GM23338 (cell line): ENCODE measurements around the gene ANKRD61. TPM values are rescaled to one million over a fixed set of nuclear protein-coding genes. Genes with fewer than 3 reads are reported as not detected.

Experiments used
- ATAC-seq: fragments of 200-7000 bp; cut with Tn5 transposase; 3 replicates; pipeline ENCODE4 v1.9.1; 2020
- DNase-seq: peaks from one replicate; pipeline ENCODE4 v3.0.0-alpha.2; 2015; ENCODE audit warnings: low spot score
- H2AFZ ChIP-seq: fragments of 200-600 bp; sonication (generic); 2 replicates; pipeline ENCODE4 v1.8.0; 2016; ENCODE audit warnings: antibody characterized with exemption, mild to moderate bottlenecking, moderate library complexity
- H3F3A ChIP-seq: fragments of 200-600 bp; sonication (generic); replicated peaks from 2 replicates; pipeline ENCODE4 v1.8.0; 2017; ENCODE audit warnings: antibody characterized with exemption, mixed run types, low read depth
- H3K27ac ChIP-seq: fragments of 200-600 bp; sonication (generic); 2 replicates; pipeline ENCODE4 v1.6.1; 2016; ENCODE audit warnings: low read depth
- H3K27me3 ChIP-seq: fragments of 200-600 bp; sonication (generic); 2 replicates; pipeline ENCODE4 v1.8.0; 2016; ENCODE audit warnings: mild to moderate bottlenecking, mixed run types, moderate library complexity; ENCODE audit not compliant: insufficient read depth
- H3K36me3 ChIP-seq: fragments of 200-600 bp; sonication (generic); 2 replicates; pipeline ENCODE4 v1.8.0; 2016; ENCODE audit warnings: mild to moderate bottlenecking; ENCODE audit not compliant: insufficient read depth
- H3K4me1 ChIP-seq: fragments of 200-600 bp; sonication (generic); 2 replicates; pipeline ENCODE4 v1.8.0; 2016; ENCODE audit warnings: mild to moderate bottlenecking, moderate library complexity; ENCODE audit not compliant: insufficient read depth
- H3K4me2 ChIP-seq: fragments of 200-600 bp; sonication (generic); 2 replicates; pipeline ENCODE4 v1.7.1; 2017; ENCODE audit warnings: mixed run types
- H3K4me3 ChIP-seq: fragments of 200-600 bp; sonication (generic); 2 replicates; pipeline ENCODE4 v1.6.1; 2016; ENCODE audit warnings: mixed run types
- H3K79me2 ChIP-seq: fragments of 200-600 bp; sonication (generic); replicated peaks from 2 replicates; pipeline ENCODE4 v1.8.0; 2017; ENCODE audit warnings: mild to moderate bottlenecking; ENCODE audit not compliant: insufficient read depth
- H3K9me2 ChIP-seq: fragments of 200-600 bp; sonication (generic); 2 replicates; pipeline ENCODE4 v1.8.0; 2017; ENCODE audit not compliant: insufficient read depth
- H4K20me1 ChIP-seq: fragments of 200-600 bp; sonication (generic); replicated peaks from 2 replicates; pipeline ENCODE4 v1.8.0; 2017; ENCODE audit warnings: mild to moderate bottlenecking; ENCODE audit not compliant: insufficient read depth
- H3K27ac Mint-ChIP-seq: 2 replicates; pipeline ENCODE4 v1.8.0; 2020; ENCODE audit warnings: inconsistent platforms, mild to moderate bottlenecking, moderate library complexity, mixed read lengths
- H3K27me3 Mint-ChIP-seq: 3 replicates; pipeline ENCODE4 v1.8.0; 2022; ENCODE audit warnings: low read depth, mild to moderate bottlenecking, moderate library complexity, mixed read lengths, inconsistent platforms; ENCODE audit not compliant: insufficient read depth, poor library complexity
- H3K36me3 Mint-ChIP-seq: 3 replicates; pipeline ENCODE4 v1.8.0; 2021; ENCODE audit warnings: low read depth, mild to moderate bottlenecking, inconsistent platforms, moderate library complexity, mixed read lengths
- H3K4me1 Mint-ChIP-seq: 3 replicates; pipeline ENCODE4 v1.8.0; 2020; ENCODE audit warnings: mild to moderate bottlenecking, inconsistent platforms, mixed read lengths
- H3K4me3 Mint-ChIP-seq: 3 replicates; pipeline ENCODE4 v1.8.0; 2021; ENCODE audit warnings: moderate library complexity, mild to moderate bottlenecking, inconsistent platforms, mixed read lengths
- H3K9me3 Mint-ChIP-seq: 3 replicates; pipeline ENCODE4 v1.8.0; 2020; ENCODE audit warnings: moderate library complexity, mild to moderate bottlenecking, inconsistent platforms, mixed read lengths
- CREB1 ChIP-seq: fragments of 250-450 bp; sonication (Bioruptor Pico); IDR thresholded peaks from 2 replicates; pipeline ENCODE4 v1.5.0; 2020; ENCODE audit warnings: low read depth, mild to moderate bottlenecking, moderate library complexity
- CTCF ChIP-seq, 2 experiments: fragments of 200-600 bp in 1 of 2; sonication (generic) in 1 of 2; conservative IDR thresholded peaks; 2 replicates each; pipeline versions ENCODE4 v1.5.1 to v1.6.1; 2016 to 2017; ENCODE audit warnings: antibody characterized with exemption in 2 of 2, low read depth in 2 of 2, mild to moderate bottlenecking in 2 of 2, moderate library complexity in 1 of 2
- ETS1 ChIP-seq: IDR thresholded peaks from 2 replicates; pipeline ENCODE4 v1.6.1; 2016; ENCODE audit warnings: antibody characterized with exemption
- EZH2 ChIP-seq: fragments of 200-600 bp; sonication (generic); IDR thresholded peaks from one replicate; pipeline ENCODE4 v1.8.0; 2017; ENCODE audit warnings: antibody characterized with exemption, mild to moderate bottlenecking, low read depth; ENCODE audit not compliant: unreplicated experiment
- EZH2phosphoT487 ChIP-seq: fragments of 200-600 bp; sonication (generic); IDR thresholded peaks from one replicate; pipeline ENCODE4 v1.8.1; 2018; ENCODE audit warnings: antibody characterized with exemption; ENCODE audit not compliant: unreplicated experiment
- JUNB ChIP-seq: IDR thresholded peaks from one replicate; pipeline ENCODE4 v1.6.1; 2016; ENCODE audit warnings: antibody characterized with exemption; ENCODE audit not compliant: unreplicated experiment
- NANOG ChIP-seq: IDR thresholded peaks from 2 replicates; pipeline ENCODE4 v1.6.1; 2016; ENCODE audit warnings: antibody characterized with exemption, borderline replicate concordance
- POLR2AphosphoS5 ChIP-seq: IDR thresholded peaks from 2 replicates; pipeline ENCODE4 v1.6.1; 2016; ENCODE audit warnings: antibody characterized with exemption, low read depth
- REST ChIP-seq: IDR thresholded peaks from one replicate; pipeline ENCODE4 v1.6.1; 2018; ENCODE audit warnings: antibody characterized with exemption; ENCODE audit not compliant: unreplicated experiment
- STAT1 ChIP-seq: IDR thresholded peaks from one replicate; pipeline ENCODE4 v1.6.1; 2016; ENCODE audit warnings: antibody characterized with exemption; ENCODE audit not compliant: unreplicated experiment
- ZNF114 ChIP-seq: fragments of 250-450 bp; sonication (Bioruptor Pico); IDR thresholded peaks from 2 replicates; pipeline ENCODE4 v1.5.0; 2020; ENCODE audit warnings: mild to moderate bottlenecking, moderate library complexity
- ZNF331 ChIP-seq: fragments of 250-450 bp; sonication (Bioruptor Pico); IDR thresholded peaks from 2 replicates; pipeline ENCODE4 v1.5.0; 2020; ENCODE audit warnings: low read depth, mild to moderate bottlenecking, moderate library complexity
- ZNF462 ChIP-seq: fragments of 250-450 bp; sonication (Bioruptor Pico); IDR thresholded peaks from 2 replicates; pipeline ENCODE4 v1.5.0; 2020; ENCODE audit warnings: mild to moderate bottlenecking, moderate library complexity
- polyA plus RNA-seq: library from polyadenylated mRNA; unstranded; fragments of >200 nt; fragmentation: Nextera tagmentation; extraction: Ambion mirVana; gene quantifications from 2 replicates; pipeline ENCODE4 v1.2.1, GENCODE V29; 2016
- total RNA-seq: library from RNA; depleted of rRNA; stranded (reverse); fragments of >200 nt; shearing (Covaris generic); gene quantifications from 2 replicates; pipeline ENCODE4 v1.2.3, GENCODE V29; 2014

Gene ANKRD61
- total and polyA plus RNA-seq, 2 experiments from 2014 or later, result 0.42 to 1.2 TPM

GRCh38 chr7:6028563-6028962, 2.6 kb upstream of the ANKRD61 start:
- Histone ChIP-seq H2AFZ (no peak overlapping the region), H3K4me2 (no peak overlapping the region), H3F3A (peaks cover 8% of the 10 kb centered on the region; the same call in 1 of the 2 replicates), H3K4me3 (no peak overlapping the region), H3K36me3 (peaks cover 40% of the 10 kb centered on the region), H4K20me1 (peaks cover 28% of the 10 kb centered on the region), H3K79me2 (peaks cover 18% of the 10 kb centered on the region), H3K27me3 (no peaks in the 10 kb centered on the region), H3K9me2 (no peaks in the 10 kb centered on the region), H3K27ac (no peak overlapping the region), H3K4me1 (no peaks in the 10 kb centered on the region)
- no peaks in the 10 kb centered on the region for H3K9me3 Mint-ChIP-seq
- H3K4me3 Mint-ChIP-seq, result no peak overlapping the region
- no peak for ATAC-seq
- no peak for DNase-seq
- H3K27ac Mint-ChIP-seq, result no peak overlapping the region
- peaks cover 4% of the 10 kb centered on the region for H3K27me3 Mint-ChIP-seq
- peaks cover 79% of the 10 kb centered on the region for H3K36me3 Mint-ChIP-seq
- TF ChIP-seq CREB1 (CRISPR knock-in tag), result no peak
- TF ChIP-seq ZNF462 (CRISPR knock-in tag), result no peak
- TF ChIP-seq POLR2AphosphoS5, result no peak
- no peak for TF ChIP-seq REST
- no peak for TF ChIP-seq CTCF (conservative IDR thresholded peaks at IDR 0.05; ENCODE audit: low read depth in 2 of 2)
- no peak for TF ChIP-seq NANOG
- no peak for TF ChIP-seq ZNF331 (CRISPR knock-in tag)
- TF ChIP-seq EZH2phosphoT487, result no peak
- TF ChIP-seq ETS1, result no peak
- TF ChIP-seq ZNF114 (CRISPR knock-in tag), result no peak
- no peak for TF ChIP-seq JUNB
- no peak for TF ChIP-seq STAT1
- no peak for TF ChIP-seq EZH2
- peaks cover 4% of the 10 kb centered on the region; the same call in 2 of the 3 replicates for H3K4me1 Mint-ChIP-seq
